Mucosa of gallbladder (tissue), 1 donor: ENCODE measurements around the gene GRIK1. TPM values are rescaled to one million over a fixed set of nuclear protein-coding genes. Genes with fewer than 3 reads are reported as not detected.

ENCODE experiments used
- total RNA-seq: library from RNA; stranded (reverse); gene quantifications from one replicate; pipeline ENCODE4 v1.2.1, GENCODE V29; 2021
- donor health status: DM: no; HTN: no; CAD: no.

GRIK1 gene
- total RNA-seq, 1 donor from 2014 or later, result not detected

Other genes with a start within 250 kb of the GRIK1 start
- gene CLDN17, start 226.8 kb upstream of the GRIK1 start, total RNA-seq, result not detected